BE2C (cell line): ENCODE data around the gene VPS37D.

Experiments used
- DNase-seq: peaks from one replicate; pipeline ENCODE4 v3.0.0-alpha.2; 2020
- H3K27me3 ChIP-seq: fragments of 250-450 bp; sonication (Bioruptor Pico); 2 replicates; pipeline ENCODE4 v1.5.1; 2020; ENCODE audit warnings: mild to moderate bottlenecking
- H3K36me3 ChIP-seq: fragments of 250-450 bp; sonication (Bioruptor Pico); 2 replicates; pipeline ENCODE4 v1.5.1; 2020; ENCODE audit warnings: mild to moderate bottlenecking
- H3K4me1 ChIP-seq: fragments of 250-450 bp; sonication (Bioruptor Pico); 2 replicates; pipeline ENCODE4 v1.5.1; 2020
- H3K4me3 ChIP-seq: 2 replicates; pipeline ENCODE4 v1.5.1; 2011; ENCODE audit warnings: low read depth, low read length
- H3K9me3 ChIP-seq: fragments of 250-450 bp; sonication (Bioruptor Pico); 2 replicates; pipeline ENCODE4 v1.5.1; 2020
- CTCF ChIP-seq: IDR thresholded peaks from 2 replicates; pipeline ENCODE4 v1.5.1; 2012; ENCODE audit warnings: mild to moderate bottlenecking, low read depth, low read length

Gene VPS37D

GRCh38 chr7:73633323-73633722 lies 34.3 kb upstream of the VPS37D start:
- H3K36me3 ChIP-seq: no peaks in the 10 kb centered on the region
- no peak overlapping the region for H3K4me3 ChIP-seq
- no peak for DNase-seq
- H3K9me3 ChIP-seq: no peaks in the 10 kb centered on the region
- H3K27me3 ChIP-seq: peaks cover 18% of the 10 kb centered on the region
- H3K4me1 ChIP-seq: no peaks in the 10 kb centered on the region
- no peak for TF ChIP-seq CTCF

GRCh38 chr7:73633844-73634243 lies 33.8 kb upstream of the VPS37D start:
- Histone ChIP-seq H3K4me1 (no peaks in the 10 kb centered on the region), H3K36me3 (no peaks in the 10 kb centered on the region), H3K27me3 (peaks cover 18% of the 10 kb centered on the region), H3K4me3 (no peak overlapping the region), H3K9me3 (no peaks in the 10 kb centered on the region)
- no peak for TF ChIP-seq CTCF
- no peak for DNase-seq

DNA sequence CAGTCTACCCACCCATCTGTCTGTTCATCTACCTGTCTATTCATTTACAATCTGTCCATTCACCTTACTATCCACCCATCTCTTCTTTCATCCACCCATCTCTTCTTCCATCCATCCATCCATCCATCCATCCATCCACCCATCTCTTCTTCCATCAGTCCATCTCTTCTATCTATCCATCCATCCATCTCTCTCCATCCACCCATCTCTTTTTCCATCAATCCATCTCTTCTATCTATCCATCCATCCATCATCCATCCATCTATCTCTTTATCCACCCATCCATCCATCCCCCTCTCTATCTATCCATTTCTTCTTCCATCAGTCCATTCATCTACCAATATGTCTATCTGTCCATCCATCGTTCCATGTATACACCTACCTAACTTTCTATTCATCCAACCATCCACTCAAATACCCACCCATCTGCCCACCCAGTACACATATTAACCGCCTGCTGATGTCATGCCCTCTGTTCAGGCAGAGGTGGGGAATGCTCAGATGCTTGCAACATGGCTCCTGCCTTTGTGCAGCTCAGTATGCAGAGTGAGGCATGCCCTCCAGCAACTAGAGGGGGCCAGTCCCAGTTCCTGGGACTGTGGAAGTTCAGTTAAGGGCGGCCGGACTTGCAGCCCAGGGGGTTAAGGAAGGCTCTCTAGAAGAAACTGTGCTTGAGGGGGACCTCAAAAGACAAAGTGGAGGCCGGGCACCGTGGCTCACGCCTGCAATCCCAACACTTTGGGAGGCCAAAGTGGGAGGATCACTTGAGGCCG lies 32.0 kb upstream of the VPS37D start:
- no peak for TF ChIP-seq CTCF
- no peaks in the 10 kb centered on the region for H3K36me3 ChIP-seq
- no peaks in the 10 kb centered on the region for H3K4me1 ChIP-seq
- no peaks in the 10 kb centered on the region for H3K9me3 ChIP-seq
- no peak overlapping the region for H3K4me3 ChIP-seq
- no peak for DNase-seq
- peaks cover 22% of the 10 kb centered on the region for H3K27me3 ChIP-seq

GRCh38 chr7:73638911-73639310 lies 28.7 kb upstream of the VPS37D start:
- Histone ChIP-seq H3K4me3 (no peak overlapping the region), H3K9me3 (no peaks in the 10 kb centered on the region), H3K4me1 (no peaks in the 10 kb centered on the region), H3K36me3 (no peaks in the 10 kb centered on the region), H3K27me3 (peaks cover 36% of the 10 kb centered on the region)
- no peak for DNase-seq
- no peak for TF ChIP-seq CTCF

DNA sequence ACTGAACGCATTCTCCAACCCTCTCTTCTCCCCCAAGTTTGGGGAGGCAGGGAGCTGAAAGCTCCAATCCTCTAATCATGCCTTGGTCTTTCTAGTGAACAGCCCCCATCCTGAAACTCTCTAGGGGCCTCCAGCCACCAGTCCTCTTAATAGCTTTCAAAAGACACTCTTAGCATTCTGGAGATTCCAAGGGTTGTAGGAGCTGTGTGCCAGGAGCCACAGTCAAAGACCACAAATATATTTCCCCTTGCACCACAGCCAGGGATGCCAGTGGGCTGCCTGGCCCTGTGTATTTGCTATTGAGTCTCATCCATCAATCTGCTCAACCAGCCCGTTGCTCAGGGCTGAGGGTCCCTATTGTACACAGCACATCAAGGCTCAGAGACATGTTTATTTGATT lies 24.8 kb upstream of the VPS37D start:
- Histone ChIP-seq H3K36me3 (no peaks in the 10 kb centered on the region), H3K9me3 (no peaks in the 10 kb centered on the region), H3K27me3 (peaks cover 56% of the 10 kb centered on the region), H3K4me3 (no peak overlapping the region), H3K4me1 (no peaks in the 10 kb centered on the region)
- DNase-seq: no peak
- no peak for TF ChIP-seq CTCF

DNA sequence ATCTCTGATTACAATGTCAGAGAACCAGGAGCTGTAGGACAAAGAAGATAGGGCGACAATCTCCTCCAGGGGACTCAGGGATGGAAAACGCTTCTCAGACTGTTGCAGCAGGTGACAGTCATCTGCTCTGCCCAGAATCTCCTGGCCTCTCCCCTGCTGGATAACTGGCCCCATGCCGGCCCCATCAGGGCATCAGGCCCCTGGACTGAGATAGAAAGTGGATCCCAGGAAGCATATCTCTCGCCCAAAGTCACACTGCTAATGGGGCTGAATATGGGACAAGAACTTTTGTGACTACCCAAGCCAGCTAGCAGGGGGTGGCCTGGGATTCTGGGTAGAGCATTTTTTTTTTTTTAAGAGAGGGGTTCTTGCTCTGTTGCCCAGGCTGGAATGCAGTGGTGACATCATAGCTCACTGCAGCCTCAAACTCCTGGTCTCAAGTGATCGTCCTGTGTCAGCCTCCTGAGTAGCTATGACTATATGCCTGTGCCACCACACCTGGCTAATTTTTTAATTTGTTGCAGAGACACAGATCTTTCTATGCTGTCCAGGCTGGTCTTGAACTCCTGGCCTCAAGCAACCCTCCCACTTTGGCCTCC lies 22.8 kb upstream of the VPS37D start:
- Histone ChIP-seq H3K27me3 (peaks cover 60% of the 10 kb centered on the region), H3K4me1 (no peaks in the 10 kb centered on the region), H3K9me3 (no peaks in the 10 kb centered on the region), H3K4me3 (no peak overlapping the region), H3K36me3 (no peaks in the 10 kb centered on the region)
- DNase-seq: no peak
- TF ChIP-seq CTCF: no peak
